ENCODE data around the gene TMED10.

- TF ChIP-seq CTCF (IDR thresholded peaks at IDR 0.05) (no peak), POLR2A (IDR thresholded peaks at IDR 0.05) (no peak)
Observed at GRCh38 chr14:75217508-75218206, 41.2 kb upstream of the TMED10 start.
